ENCODE measurements around the gene IL17RB.

Gene IL17RB

DNA sequence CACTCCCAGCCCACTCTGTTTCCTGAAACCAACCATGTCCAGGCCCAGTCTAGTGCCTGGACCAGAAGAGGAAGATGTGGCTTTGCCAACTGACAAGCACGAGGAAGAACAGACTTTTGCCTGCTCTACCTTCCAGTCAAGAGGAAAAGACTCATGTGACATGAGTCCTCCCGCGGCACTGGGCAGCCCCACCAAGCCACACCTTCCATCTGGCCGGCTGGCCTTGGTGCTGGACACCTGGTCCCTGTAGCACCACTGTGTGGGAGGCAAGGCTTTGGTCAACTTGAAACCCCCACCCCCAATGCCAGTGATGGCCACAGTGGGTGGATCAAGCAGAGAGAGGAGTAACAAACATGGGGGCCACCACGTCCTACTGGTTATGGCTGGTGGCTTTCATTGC, 12.7 kb upstream of the IL17RB start:
- no peak for DNase-seq

DNA sequence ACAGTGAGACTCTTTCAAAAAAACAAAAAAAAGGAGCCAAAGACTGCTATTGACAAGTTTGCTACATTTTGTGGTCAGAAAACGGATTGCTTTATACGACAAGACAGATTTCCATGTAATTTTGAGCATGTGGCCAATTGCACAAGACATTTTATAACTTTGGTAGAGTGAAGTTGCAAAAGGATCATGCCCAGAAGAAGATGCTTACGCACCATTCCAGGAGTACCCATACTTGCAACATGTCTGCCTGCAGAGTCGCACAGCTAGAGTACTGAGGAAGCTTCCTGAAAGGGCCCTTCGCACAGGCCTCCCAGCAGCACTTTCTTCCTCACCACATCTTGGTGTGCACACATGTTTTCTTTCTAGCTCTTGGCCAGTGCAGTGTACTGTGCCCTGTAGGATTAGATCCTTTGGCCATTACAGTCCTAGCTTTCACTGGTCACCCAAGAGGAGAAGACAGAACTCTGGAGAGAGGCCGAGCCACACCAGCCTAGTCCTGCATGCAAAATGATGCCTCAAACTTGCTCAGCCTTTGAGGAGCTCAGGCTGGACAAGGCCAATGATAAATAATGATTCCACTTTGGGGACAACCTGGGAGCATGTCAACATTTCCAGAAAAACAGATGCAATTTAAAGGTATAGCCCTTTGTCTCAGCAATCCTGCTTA, 11.8 kb upstream of the IL17RB start:
- no peak for DNase-seq

DNA sequence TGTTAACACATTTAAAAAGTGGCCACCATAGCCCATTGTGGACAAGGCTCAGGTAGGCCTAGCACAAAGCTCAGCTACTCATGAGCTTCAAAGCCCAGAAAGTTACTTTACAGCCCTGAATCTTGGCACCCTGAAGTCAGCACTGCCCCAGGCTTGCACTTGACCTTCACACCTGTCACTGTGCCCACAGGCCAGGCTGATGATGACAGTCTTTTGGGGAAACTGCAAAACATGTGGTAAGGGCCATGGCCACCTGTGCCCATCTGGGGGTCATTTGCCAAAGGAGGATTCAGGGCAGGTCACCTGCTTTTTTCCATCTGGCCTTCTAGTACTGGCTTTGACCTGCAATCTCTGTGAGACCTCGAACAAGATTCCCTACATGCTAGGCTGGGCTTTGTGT, 11.1 kb upstream of the IL17RB start:
- DNase-seq, result no peak

DNA sequence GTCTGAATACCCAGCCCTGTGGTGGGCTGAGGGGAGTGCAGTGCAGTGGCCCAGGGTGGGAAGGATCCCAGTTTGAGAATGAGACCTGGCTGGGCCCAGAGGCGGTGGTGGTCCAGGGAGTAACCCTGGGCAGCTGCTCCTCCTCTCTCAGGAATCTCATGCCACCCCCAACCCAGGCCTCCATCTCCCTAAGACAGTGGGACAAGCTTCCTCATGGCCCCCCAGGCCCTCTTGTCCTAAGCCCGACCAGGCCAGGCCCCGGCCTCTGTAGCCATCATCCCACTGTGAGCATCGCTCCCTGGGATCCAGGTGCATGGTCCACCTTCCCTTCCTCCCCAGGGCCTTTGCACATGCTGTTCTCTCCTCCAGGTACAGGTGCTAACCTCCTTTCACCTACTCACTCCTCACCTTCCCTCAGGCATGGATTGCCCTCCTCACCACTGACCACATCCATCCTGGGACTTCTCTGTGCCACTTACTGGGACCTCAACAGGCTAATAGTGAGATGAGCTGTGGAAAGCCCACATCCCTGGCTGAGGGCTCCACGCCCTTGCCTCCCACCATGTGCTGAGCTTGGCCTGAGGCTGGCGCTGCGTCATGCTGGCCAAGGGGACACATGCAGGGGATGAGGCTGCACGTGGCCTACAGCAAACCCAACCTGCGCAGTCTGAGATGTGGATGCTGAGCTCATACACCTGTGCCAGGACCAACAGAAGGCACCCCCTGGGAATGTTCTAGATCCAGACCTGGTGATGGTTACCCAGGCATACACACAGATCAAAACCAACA, 10.1 kb upstream of the IL17RB start:
- DNase-seq, result no peak

DNA sequence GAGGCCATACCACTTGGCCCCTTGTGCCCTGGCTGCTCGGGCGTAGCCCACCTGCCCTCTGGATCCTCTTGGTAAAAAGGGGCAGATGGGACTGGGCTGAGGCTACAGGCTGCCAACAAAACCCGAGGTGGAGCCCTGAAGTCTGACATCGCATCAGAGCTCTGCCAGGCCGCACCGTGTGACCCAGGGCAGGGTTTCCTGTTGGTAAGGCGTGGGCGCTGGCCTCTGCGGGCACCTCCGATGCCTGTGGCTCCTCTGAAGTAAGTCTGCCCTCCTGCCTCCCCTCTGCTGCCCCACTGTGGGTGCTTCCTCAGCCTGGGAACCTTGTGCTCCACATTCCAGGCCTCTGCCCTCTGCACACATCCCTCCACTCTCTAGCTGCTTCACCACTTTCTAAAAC, 9.0 kb upstream of the IL17RB start:
- DNase-seq, result no peak

DNA sequence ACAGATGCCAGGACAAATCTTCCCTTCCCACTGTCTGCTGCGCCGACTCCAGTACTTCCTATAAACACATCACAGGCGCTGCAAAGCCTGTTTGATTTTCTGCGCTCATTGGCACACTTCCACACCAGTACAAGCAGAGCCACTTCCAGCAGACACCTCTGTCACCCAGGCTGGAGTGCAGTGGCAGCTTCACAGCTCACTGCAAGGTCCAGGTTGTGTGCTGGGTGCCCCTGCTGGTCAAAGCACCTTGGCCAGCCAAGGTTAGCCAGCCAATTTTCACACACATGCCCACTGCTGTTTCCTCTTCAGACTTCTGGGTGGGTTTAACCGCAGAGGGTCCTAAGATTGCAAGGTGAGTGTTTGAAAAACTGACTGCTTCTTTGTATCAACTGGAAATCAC, 5.1 kb upstream of the IL17RB start:
- DNase-seq, result no peak

DNA sequence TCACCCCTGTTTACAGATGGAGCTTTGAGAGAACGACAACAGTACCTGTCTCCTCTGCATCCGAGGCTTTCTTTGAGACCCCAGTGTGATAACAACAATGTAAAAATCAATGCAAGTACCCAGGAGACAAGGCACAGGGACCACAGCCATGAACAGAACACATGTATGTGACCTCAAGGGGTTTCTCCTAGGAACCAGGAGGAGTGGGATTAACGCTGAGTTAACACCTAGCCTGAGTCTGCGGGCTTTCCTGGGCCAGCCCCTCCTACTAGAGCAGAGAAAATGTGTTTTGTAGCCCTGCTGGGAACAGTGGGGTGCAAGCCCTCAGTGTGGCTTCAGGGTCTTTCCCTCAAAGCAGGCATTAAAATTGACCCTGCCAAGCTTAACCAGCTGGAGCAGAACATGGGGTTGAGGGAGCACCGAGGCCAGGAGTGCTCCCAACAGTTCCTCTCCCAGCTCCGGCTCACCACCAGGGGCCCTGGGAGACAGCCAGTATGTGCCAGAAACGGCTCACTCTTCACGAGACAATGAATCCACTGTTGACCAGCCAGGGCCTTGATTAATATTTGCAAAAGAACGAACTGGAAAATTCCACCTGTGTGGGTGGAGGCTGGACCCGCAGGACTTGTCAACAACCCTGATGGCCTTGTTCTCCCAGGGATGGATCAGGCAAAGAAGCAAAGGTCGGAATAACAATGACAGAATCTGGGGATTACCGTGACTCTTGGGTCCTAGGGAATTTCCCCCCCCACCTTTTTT, 3.8 kb upstream of the IL17RB start:
- no peak for DNase-seq

DNA sequence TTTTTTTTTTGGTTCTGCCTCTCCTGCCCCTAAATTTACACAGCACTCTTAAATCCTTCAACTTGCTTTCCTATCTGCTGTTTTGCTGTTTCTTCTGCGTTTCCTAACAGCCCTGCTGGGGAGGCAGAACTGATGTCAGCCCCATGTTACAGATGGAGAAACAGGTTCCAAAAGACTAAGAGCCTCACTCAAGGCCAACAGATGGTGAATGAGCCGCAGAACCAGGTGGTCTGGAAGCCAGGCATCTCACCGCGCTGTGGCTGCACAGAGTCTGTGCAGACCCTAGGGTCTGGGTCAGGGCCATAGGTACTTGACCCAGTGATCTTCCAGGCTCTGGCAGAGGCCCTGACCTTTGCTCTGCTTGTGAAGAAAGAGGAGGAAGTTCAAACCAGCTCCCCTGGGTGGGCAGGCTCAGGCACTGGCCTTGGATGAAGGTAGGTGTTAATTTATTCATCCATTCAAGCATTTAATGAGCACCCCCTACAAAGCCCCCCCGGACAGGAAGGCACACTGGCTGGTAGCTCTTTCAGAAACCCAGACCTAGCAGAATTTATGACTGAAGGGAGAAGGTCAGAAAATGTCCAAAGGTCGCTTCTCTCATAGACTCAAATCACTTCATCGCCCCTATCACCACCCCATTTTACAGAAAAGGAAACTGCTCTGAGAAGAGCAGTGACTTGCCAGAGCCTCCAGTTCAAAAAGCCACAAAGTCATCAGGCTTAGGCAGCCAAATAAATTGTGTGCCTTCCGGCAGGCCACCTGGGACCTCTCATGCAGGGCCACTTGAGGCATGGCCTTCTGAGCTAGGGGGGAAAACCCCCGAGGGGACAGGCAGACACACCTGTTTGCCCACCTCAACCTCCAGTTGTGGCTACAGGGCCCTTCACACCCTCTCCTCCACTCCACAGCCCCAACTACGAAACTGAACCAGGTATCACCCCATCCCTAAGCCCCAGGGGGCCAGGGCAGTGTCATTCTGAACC, 2.9 kb upstream of the IL17RB start:
- DNase-seq, result no peak

DNA sequence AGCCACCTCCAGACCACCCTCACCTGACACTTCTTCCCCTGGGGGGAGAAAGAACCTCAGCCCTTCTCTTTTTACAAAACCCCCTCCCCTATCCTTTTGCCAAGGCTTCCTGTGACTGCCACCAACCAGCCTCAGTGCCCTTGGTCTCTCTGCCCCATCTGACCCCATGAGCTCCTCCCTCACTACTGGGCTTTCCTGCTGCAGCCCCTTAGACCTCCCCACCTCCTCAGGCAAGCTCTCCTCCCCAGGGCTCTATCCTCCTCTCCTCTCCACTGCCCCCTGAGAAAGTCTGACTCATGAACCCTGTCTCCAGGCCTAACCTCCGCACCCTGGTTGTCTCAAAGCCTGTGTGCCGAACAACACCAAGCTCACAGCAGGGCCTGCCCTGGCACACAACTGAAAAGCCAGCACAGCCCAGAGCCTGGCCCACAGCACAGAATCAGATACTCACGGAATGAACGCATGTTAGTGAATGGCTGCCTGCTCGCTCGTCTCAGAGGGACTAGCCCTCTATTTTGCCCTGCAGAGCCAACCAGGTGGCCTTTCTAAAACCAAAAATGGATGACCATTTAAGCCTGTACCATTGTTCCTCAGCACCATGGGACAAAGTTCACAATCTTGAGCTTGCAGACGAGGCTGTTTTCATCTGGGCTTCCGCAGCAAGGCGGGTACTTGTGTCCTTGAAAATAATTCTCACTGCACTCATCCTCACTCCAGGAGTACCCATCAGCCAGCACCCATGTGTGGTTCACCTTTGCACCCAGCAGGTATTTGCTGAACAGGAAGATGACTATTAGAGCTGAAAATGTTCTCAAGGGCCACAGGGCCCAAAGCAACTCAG, 1.9 kb upstream of the IL17RB start:
- no peak for DNase-seq

DNA sequence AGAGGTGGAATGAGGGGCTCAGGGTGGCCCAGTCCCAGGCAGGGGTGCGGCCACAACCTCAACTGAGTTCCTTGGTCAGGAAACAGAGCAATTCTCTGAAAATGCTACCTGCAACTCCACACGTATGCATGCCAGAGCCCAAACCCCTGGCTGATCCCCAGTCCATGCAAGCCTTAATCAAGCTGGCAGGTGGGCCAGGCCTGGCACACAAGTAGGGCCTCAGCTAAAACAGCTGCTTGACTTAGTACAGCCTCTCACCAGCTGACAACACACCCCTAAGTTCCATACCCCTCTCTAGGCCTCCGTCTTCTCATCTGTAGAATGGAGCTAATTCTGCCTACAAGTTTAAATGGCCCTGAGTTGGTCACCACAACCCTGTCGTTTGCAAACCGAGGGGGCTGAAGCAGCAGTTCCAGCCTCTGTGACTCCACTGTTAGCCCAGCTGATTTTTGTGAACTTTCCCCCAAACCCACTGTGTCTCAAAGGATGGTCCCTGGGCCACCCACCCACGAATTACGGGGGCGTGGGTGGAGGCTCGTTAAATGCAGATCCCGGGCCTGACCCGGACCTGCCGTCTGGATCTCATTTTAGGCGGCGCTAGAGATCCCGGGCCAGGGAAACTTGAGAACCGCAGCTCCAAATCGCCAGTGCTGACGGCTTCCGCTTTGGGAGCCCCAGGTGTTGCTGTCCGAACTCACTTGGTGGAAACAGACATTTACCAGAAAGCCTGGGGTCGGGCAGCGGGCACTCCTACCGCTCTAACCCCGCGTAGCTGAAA, 1.1 kb upstream of the IL17RB start:
- DNase-seq, result no peak

DNA sequence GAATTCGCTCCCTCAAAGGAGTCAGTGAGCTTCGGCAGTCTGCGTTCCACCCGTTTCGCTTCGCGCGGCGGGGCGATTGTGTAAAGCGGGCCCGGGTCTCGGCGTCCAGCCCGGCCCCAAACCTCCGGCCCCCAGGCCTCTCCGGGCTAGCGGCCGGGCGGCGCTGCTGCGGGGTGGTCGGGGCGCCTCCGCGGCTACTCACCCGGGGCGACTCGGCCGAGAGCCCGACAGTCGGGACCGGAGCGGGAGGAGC, 561 bp upstream of the IL17RB start:
- no peak for DNase-seq

DNA sequence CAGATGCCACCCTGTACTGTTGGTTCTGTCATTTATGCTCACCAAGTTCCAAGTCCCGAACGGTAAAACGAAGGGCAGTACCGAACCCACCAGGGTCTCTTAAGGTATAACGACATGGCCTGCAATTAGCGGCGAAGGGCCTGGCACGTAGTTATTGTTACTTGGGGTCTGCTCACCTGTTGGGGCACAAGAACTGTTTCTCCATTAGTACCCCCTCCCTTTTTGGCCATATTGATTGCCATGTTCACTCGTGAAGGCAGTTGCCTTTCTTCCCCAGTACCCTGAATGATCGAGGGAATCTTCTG, 435 bp downstream of the IL17RB start:
- no peak for DNase-seq

DNA sequence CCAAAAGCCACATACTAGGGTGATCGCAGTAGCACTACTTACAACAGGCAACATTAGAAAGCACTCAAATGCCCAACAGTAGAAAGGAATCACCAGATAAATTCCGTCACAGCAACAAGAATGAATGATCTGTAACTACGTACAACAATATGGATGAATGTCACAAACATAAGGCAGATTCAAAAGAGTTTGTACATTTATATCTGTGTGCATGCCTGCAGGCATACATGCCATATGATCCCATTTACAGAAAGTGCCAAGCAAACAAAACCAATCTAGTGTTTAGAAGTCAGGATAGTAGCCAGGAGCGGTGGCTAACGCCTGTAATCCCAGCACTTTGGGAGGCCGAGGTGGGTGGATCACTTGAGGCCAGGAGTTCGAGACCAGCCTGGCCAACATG, 3.5 kb downstream of the IL17RB start:
- DNase-seq, result no peak

DNA sequence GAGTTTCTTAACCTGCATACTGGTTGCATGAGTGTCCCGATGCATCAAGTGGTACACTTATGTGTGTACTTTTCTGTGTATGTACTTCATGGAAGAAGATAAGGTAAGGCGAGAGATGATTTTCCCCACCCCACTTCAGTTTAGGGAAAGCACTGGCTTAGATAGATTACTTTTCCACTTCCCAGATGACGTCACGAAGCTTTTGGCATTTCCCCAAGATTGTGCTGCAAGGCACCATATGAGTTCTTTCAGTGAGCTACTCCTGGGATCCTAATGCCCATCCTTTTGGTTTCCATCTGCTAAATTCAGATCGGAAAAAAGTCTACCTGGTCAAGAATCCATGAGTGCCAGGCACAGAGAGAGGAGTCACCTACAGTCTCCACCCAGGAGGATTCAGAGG, 4.5 kb downstream of the IL17RB start:
- no peak for DNase-seq

DNA sequence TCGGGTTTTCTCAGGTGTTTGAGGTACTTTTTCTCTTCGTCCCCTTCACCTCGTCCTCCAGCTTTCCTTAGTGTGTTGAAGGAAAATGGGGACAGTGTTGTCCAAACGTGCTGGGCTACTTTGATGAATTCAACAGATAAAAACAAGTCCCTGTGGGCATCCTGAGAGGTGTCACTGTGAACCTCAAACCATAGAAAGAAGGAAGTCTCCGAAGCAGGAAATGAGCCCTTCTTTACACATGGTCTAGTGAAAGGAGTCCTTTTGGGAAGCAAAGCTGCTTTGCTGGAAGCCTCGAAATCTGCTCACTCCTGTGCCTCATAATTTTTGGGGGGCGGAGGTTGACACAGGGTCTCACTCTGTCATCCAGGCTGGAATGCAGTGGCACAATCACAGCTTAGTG, 10.6 kb downstream of the IL17RB start:
- DNase-seq, result no peak

DNA sequence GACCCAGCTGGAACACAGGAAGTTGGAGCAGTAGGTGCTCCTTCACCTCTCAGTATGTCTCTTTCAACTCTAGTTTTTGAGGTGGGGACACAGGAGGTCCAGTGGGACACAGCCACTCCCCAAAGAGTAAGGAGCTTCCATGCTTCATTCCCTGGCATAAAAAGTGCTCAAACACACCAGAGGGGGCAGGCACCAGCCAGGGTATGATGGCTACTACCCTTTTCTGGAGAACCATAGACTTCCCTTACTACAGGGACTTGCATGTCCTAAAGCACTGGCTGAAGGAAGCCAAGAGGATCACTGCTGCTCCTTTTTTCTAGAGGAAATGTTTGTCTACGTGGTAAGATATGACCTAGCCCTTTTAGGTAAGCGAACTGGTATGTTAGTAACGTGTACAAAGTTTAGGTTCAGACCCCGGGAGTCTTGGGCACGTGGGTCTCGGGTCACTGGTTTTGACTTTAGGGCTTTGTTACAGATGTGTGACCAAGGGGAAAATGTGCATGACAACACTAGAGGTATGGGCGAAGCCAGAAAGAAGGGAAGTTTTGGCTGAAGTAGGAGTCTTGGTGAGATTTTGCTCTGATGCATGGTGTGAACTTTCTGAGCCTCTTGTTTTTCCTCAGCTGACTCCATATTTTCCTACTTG, 11.9 kb downstream of the IL17RB start:
- DNase-seq, result no peak

DNA sequence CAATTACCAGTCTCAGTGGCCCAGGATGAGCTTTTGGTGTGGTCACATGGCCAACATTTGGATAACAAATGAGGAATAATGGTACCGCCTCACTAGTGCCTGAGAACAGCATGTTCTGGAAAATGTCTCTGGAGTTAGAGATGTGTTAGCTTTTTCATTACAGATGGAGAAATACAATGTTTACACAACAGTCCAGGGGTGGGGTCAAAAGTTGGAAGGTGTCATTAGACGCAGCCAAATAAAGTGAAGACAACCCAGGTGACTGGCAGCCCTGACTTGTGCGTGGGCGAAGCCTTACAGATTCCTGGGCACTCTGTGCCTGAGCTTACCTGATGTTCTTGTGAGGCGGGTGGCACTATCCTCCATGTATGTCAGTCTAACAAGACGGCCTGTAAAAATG, 12.8 kb downstream of the IL17RB start:
- DNase-seq, result no peak

DNA sequence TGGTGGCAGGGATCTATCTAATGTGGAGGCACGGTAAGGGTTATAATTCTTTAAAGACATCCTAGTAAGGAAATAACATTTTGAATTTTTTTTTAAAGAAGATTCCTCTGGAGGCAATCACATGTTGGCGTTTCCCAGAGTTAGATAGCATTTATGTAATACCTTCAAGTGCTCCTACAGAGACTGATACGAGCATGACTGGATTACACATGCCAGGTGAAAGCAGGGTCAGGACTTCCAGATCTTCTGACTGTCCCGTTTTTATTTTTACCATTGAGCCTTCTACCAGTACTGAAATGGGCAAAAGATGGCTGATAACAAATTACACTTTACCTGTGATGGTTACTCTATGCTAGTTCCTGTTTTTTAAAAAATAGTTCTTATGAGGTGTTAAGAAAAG, 13.8 kb downstream of the IL17RB start:
- DNase-seq, result no peak

DNA sequence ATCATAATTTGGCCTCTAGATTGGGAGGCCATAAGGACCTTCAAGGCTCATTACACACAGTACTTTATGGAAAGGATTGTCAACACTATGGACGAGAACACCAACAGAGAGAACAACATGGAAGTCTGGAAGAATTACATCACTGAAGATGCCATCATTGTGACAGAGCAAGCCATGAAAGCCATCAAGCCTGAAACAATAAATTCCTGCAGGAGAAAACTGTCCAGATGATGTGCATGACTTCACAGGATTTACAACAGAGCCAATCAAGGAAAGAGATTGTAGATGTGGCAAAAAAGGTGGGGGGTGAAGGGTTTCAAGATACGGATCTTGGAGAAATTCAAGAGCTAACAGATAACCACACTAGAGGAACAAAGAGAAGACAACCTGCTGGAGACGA, 15.9 kb downstream of the IL17RB start:
- DNase-seq, result no peak

DNA sequence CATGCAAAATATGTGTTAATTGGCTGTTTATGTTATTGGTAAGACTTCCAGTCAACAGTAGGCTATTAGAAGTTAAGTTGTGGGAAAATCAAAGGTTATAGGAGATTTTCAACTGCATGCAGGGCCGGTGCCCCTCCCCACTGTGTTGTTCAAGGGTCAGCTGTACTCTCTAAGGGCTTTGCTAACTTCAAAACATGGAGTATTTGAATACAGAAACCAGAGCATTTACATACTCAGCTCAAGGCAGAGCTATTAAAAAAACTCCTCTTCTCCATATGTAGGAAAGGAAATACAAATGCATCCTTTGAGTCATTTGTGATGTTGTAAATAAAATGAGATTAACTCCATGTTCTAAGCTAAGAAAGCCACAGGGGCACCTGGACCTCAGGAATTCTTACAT, 16.8 kb downstream of the IL17RB start:
- DNase-seq, result no peak

Data from activated gamma-delta T cell (primary cell).